Fibroblast of skin of left quadriceps (primary cell): ENCODE results near the gene IL1RAPL2.
"Not testable (repeated sequence)": the region's sequence is repeated elsewhere in the genome, so short reads cannot be mapped to it uniquely, and the experiment has no call there.

Source experiments
- DNase-seq, 2 experiments: peaks; one replicate each; pipeline ENCODE4 v3.0.0-alpha.2; 2013; ENCODE audit warnings: low read depth in 2 of 2

Gene IL1RAPL2

GRCh38 chrX:104854188-104854587 lies 288.2 kb downstream of the IL1RAPL2 start:
- DNase-seq, result no peak

GRCh38 chrX:104854790-104855340 lies 288.9 kb downstream of the IL1RAPL2 start:
- no peak for DNase-seq

GRCh38 chrX:104863466-104863865 lies 297.5 kb downstream of the IL1RAPL2 start:
- no peak for DNase-seq

- no peak for DNase-seq
These were observed 298.3 kb downstream of the IL1RAPL2 start for GRCh38 chrX:104864296-104864695.

GRCh38 chrX:104877504-104877903 lies 311.5 kb downstream of the IL1RAPL2 start:
- no peak for DNase-seq

GRCh38 chrX:104902070-104902469 lies 336.1 kb downstream of the IL1RAPL2 start:
- DNase-seq, result no peak

GRCh38 chrX:104909694-104910093 lies 343.7 kb downstream of the IL1RAPL2 start:
- DNase-seq, result not testable (repeated sequence)

GRCh38 chrX:104913348-104913747 lies 347.3 kb downstream of the IL1RAPL2 start:
- DNase-seq, result no peak

GRCh38 chrX:104914686-104915085 lies 348.7 kb downstream of the IL1RAPL2 start:
- DNase-seq, result not testable (repeated sequence)

GRCh38 chrX:104918122-104918521 lies 352.1 kb downstream of the IL1RAPL2 start:
- DNase-seq, result no peak

GRCh38 chrX:104921584-104922205 lies 355.7 kb downstream of the IL1RAPL2 start:
- DNase-seq, result no peak

GRCh38 chrX:104922206-104922621 lies 356.2 kb downstream of the IL1RAPL2 start:
- DNase-seq, result peak; percentile 13 to 26

GRCh38 chrX:104929324-104929723 lies 363.3 kb downstream of the IL1RAPL2 start:
- DNase-seq, result no peak

- no peak for DNase-seq
These were observed 369.6 kb downstream of the IL1RAPL2 start for GRCh38 chrX:104935581-104935980.

- DNase-seq, result no peak
These were observed 387.3 kb downstream of the IL1RAPL2 start for GRCh38 chrX:104953251-104953650.

- DNase-seq, result no peak
These were observed 395.9 kb downstream of the IL1RAPL2 start for GRCh38 chrX:104961926-104962325.

- DNase-seq, result no peak
These were observed 402.2 kb downstream of the IL1RAPL2 start for GRCh38 chrX:104968241-104968640.

GRCh38 chrX:104972737-104973136 lies 406.7 kb downstream of the IL1RAPL2 start:
- no peak for DNase-seq

- DNase-seq, result peak; percentile 4 to 5
These were observed 421.1 kb downstream of the IL1RAPL2 start for GRCh38 chrX:104987063-104987462.

GRCh38 chrX:104988038-104988437 lies 422.0 kb downstream of the IL1RAPL2 start:
- no peak for DNase-seq

- no peak for DNase-seq
These were observed 429.5 kb downstream of the IL1RAPL2 start for GRCh38 chrX:104995546-104995945.

GRCh38 chrX:105006103-105006502 lies 440.1 kb downstream of the IL1RAPL2 start:
- no peak for DNase-seq

GRCh38 chrX:105006996-105007395 lies 441.0 kb downstream of the IL1RAPL2 start:
- DNase-seq, result no peak

- no peak for DNase-seq
These were observed 447.7 kb downstream of the IL1RAPL2 start for GRCh38 chrX:105013719-105014118.
